ENCODE data around the gene MX1. TPM values are rescaled to one million over a fixed set of nuclear protein-coding genes. Genes with fewer than 3 reads are reported as not detected.

Gene MX1, protein sequence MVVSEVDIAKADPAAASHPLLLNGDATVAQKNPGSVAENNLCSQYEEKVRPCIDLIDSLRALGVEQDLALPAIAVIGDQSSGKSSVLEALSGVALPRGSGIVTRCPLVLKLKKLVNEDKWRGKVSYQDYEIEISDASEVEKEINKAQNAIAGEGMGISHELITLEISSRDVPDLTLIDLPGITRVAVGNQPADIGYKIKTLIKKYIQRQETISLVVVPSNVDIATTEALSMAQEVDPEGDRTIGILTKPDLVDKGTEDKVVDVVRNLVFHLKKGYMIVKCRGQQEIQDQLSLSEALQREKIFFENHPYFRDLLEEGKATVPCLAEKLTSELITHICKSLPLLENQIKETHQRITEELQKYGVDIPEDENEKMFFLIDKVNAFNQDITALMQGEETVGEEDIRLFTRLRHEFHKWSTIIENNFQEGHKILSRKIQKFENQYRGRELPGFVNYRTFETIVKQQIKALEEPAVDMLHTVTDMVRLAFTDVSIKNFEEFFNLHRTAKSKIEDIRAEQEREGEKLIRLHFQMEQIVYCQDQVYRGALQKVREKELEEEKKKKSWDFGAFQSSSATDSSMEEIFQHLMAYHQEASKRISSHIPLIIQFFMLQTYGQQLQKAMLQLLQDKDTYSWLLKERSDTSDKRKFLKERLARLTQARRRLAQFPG
- 0.78 and 0.96 TPM in 2 replicates for polyA plus RNA-seq (2011; rRNA removed)
- 0.17 and 0.30 TPM in 2 replicates for polyA plus RNA-seq (2012; cell fraction: cytosol; rRNA removed)
- polyA plus RNA-seq (2012; cell fraction: nucleus; rRNA removed): 0.65 and 1.4 TPM in 2 replicates
- polyA plus RNA-seq (2017; fragmentation: RNase III; extraction: RNeasy Plus Mini Kit Qiagen cat#74134 plus additional on column Dnase treatment): 0.58 to 0.78 TPM (median 0.67 TPM) in 3 replicates
- polyA minus RNA-seq (2011; rRNA and poly(A)+ RNA removed): 1.4 and 2.3 TPM in 2 replicates

GRCh38 chr21:41425954-41426675, at the start of gene MX1:
Gene MX1 (plus strand): TSS chr21:41426239. CDS start chr21:41432071, 5,832 bp downstream.
- TF ChIP-seq CHD4 (IDR thresholded peaks at IDR 0.05; ENCODE audit: borderline replicate concordance) (no peak), GATA3 (IDR thresholded peaks at IDR 0.05; ENCODE audit: borderline replicate concordance) (no peak), SMC3 (IDR thresholded peaks at IDR 0.05) (no peak), CTCF (IDR thresholded peaks at IDR 0.05) (no peak), EHMT2 (IDR thresholded peaks at IDR 0.05; ENCODE audit: low read depth) (no peak), FOSB (CRISPR knock-in tag; IDR thresholded peaks at IDR 0.05) (no peak), POLR2A (IDR thresholded peaks at IDR 0.05; ENCODE audit: low read length) (no peak), TFCP2L1 (CRISPR knock-in tag; IDR thresholded peaks at IDR 0.05) (no peak), NFE2L2 (conservative IDR thresholded peaks at IDR 0.05; ENCODE audit: low read length) (no peak), PHF8 (IDR thresholded peaks at IDR 0.05; ENCODE audit: borderline replicate concordance, low read depth) (no peak), HMGXB4 (CRISPR knock-in tag; IDR thresholded peaks at IDR 0.05; ENCODE audit: borderline replicate concordance) (no peak), ELK1 (IDR thresholded peaks at IDR 0.05; ENCODE audit: low read depth, low read length) (no peak), HOXA7 (CRISPR knock-in tag; IDR thresholded peaks at IDR 0.05) (no peak), NR3C1 (IDR thresholded peaks at IDR 0.05) (no peak), HOXB5 (CRISPR knock-in tag; IDR thresholded peaks at IDR 0.05) (no peak)
- TF ChIP-seq, protein P1, sequence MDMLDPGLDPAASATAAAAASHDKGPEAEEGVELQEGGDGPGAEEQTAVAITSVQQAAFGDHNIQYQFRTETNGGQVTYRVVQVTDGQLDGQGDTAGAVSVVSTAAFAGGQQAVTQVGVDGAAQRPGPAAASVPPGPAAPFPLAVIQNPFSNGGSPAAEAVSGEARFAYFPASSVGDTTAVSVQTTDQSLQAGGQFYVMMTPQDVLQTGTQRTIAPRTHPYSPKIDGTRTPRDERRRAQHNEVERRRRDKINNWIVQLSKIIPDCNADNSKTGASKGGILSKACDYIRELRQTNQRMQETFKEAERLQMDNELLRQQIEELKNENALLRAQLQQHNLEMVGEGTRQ (IDR thresholded peaks at IDR 0.05): no peak
- peak within 1 kb of the TSS; percentile 84 for H3K4me2 ChIP-seq
- DNase-seq (ENCODE audit: low read depth in 1 of 2, low spot score in 1 of 2) (peak; percentile 10), ATAC-seq (peak; percentile 55 to 82; a peak in 5 of 6 replicates), FAIRE-seq (no peak)
- H3K4me3 ChIP-seq: peak within 1 kb of the TSS; percentile 49
- no peaks in the 10 kb centered on the region for H3K9me3 ChIP-seq
- WGBS (ENCODE audit: missing lambda C conversion rate): 25% methylated on average over 17 of the region's 65 CpGs
- ChIA-PET CTCF (no interaction called here), POLR2A (no interaction called here)
- H3K27ac ChIP-seq: peak within 1 kb of the TSS; percentile 27 to 71; a peak in 2 of 6 replicates
- H3K4me1 ChIP-seq: no peaks in the 10 kb centered on the region

DNA sequence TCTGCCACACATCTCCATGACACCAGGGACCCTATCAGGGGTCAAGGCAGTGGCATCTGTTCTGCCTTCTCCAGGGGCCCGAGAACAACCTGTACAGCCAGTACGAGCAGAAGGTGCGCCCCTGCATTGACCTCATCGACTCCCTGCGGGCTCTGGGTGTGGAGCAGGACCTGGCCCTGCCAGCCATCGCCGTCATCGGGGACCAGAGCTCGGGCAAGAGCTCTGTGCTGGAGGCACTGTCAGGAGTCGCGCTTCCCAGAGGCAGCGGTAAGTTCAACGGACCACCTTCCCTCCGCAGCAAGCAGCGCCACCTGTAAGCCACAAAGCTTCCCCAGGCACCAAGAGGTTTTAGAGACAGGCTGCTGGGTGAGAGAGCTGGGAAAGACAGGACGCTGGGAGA, 48.3 kb upstream of the MX1 start:
- ATAC-seq: no peak
- no peaks in the 10 kb centered on the region for H3K4me1 ChIP-seq
- no peak overlapping the region for H3K27ac ChIP-seq
- 31% methylated on average over 4 of the region's 16 CpGs for WGBS (ENCODE audit: missing lambda C conversion rate)
- H3K4me2 ChIP-seq: no peak overlapping the region
- ChIA-PET POLR2A (no interaction called here), CTCF (interaction anchor here (1.5 kb wide), 1 partner anchor 95 kb away, joined by 6 read pairs; no protein-coding TSS in a partner anchor)
- no peak overlapping the region for H3K4me3 ChIP-seq
- FAIRE-seq: no peak
- TF ChIP-seq CHD4 (IDR thresholded peaks at IDR 0.05; ENCODE audit: borderline replicate concordance): no peak
- TF ChIP-seq ZC3H11A (IDR thresholded peaks at IDR 0.05): no peak
- no peak for TF ChIP-seq SMC3 (IDR thresholded peaks at IDR 0.05)
- DNase-seq (ENCODE audit: low read depth in 1 of 2, low spot score in 1 of 2): no peak
- no peaks in the 10 kb centered on the region for H3K9me3 ChIP-seq
